Measurements from ENCODE around the gene MTM1. TPM values are rescaled to one million over a fixed set of nuclear protein-coding genes. Genes with fewer than 3 reads are reported as not detected.

MTM1 gene
- polyA plus RNA-seq, 2 donors: 2.6 to 5.0 TPM

- 56 to 61% methylated on average over 2 of the region's 2 CpGs for WGBS, 2 donors
- Histone ChIP-seq H3K27ac (ENCODE audit: low read depth in 2 of 2, low read length in 1 of 2) (no peak overlapping the region), H3K36me3 (ENCODE audit: control insufficient read depth in 2 of 2, insufficient read depth in 2 of 2, low read length in 1 of 2) (no peaks in the 10 kb centered on the region), H3K9me3 (ENCODE audit: control insufficient read depth in 2 of 2, insufficient read depth in 1 of 2, low read depth in 1 of 2, low read length in 1 of 2) (no peaks in the 10 kb centered on the region), H3K27me3 (ENCODE audit: control insufficient read depth in 1 of 2, insufficient read depth in 2 of 2, low read length in 2 of 2) (peaks cover 0 to 5% of the 10 kb centered on the region in 2 donors), H3K4me1 (ENCODE audit: control insufficient read depth in 2 of 2, insufficient read depth in 2 of 2, low read length in 1 of 2) (no peaks in the 10 kb centered on the region), H3K4me3 (ENCODE audit: low read depth in 1 of 2, low read length in 2 of 2) (no peak overlapping the region)
Measured at GRCh38 chrX:150676221-150676620, 107.8 kb downstream of the MTM1 start.

GRCh38 chrX:150680974-150681373 is 112.6 kb downstream of the MTM1 start:
- WGBS, 2 donors: 53 to 56% methylated on average over 7 of the region's 7 CpGs
- Histone ChIP-seq H3K4me3 (ENCODE audit: low read depth in 1 of 2, low read length in 2 of 2) (no peak overlapping the region), H3K4me1 (ENCODE audit: control insufficient read depth in 2 of 2, insufficient read depth in 2 of 2, low read length in 1 of 2) (no peaks in the 10 kb centered on the region), H3K27me3 (ENCODE audit: control insufficient read depth in 1 of 2, insufficient read depth in 2 of 2, low read length in 2 of 2) (no peaks in the 10 kb centered on the region), H3K27ac (ENCODE audit: low read depth in 2 of 2, low read length in 1 of 2) (no peak overlapping the region), H3K9me3 (ENCODE audit: control insufficient read depth in 2 of 2, insufficient read depth in 1 of 2, low read depth in 1 of 2, low read length in 1 of 2) (no peaks in the 10 kb centered on the region), H3K36me3 (ENCODE audit: control insufficient read depth in 2 of 2, insufficient read depth in 2 of 2, low read length in 1 of 2) (no peaks in the 10 kb centered on the region)

GRCh38 chrX:150683112-150683511 is 114.7 kb downstream of the MTM1 start:
- WGBS, 2 donors: 63 to 81% methylated on average over 3 of the region's 3 CpGs
- Histone ChIP-seq H3K27ac (ENCODE audit: low read depth in 2 of 2, low read length in 1 of 2) (no peak overlapping the region), H3K36me3 (ENCODE audit: control insufficient read depth in 2 of 2, insufficient read depth in 2 of 2, low read length in 1 of 2) (no peaks in the 10 kb centered on the region), H3K27me3 (ENCODE audit: control insufficient read depth in 1 of 2, insufficient read depth in 2 of 2, low read length in 2 of 2) (no peaks in the 10 kb centered on the region), H3K9me3 (ENCODE audit: control insufficient read depth in 2 of 2, insufficient read depth in 1 of 2, low read depth in 1 of 2, low read length in 1 of 2) (no peaks in the 10 kb centered on the region), H3K4me3 (ENCODE audit: low read depth in 1 of 2, low read length in 2 of 2) (no peak overlapping the region), H3K4me1 (ENCODE audit: control insufficient read depth in 2 of 2, insufficient read depth in 2 of 2, low read length in 1 of 2) (no peaks in the 10 kb centered on the region)

GRCh38 chrX:150683536-150684146 is 115.2 kb downstream of the MTM1 start:
- 40 to 58% methylated on average over 7 of the region's 7 CpGs for WGBS, 2 donors
- H3K4me3 ChIP-seq (ENCODE audit: low read depth in 1 of 2, low read length in 2 of 2): no peak overlapping the region
- H3K36me3 ChIP-seq (ENCODE audit: control insufficient read depth in 2 of 2, insufficient read depth in 2 of 2, low read length in 1 of 2): no peaks in the 10 kb centered on the region
- H3K27ac ChIP-seq (ENCODE audit: low read depth in 2 of 2, low read length in 1 of 2): no peak overlapping the region
- H3K27me3 ChIP-seq (ENCODE audit: control insufficient read depth in 1 of 2, insufficient read depth in 2 of 2, low read length in 2 of 2): no peaks in the 10 kb centered on the region
- no peaks in the 10 kb centered on the region for H3K4me1 ChIP-seq (ENCODE audit: control insufficient read depth in 2 of 2, insufficient read depth in 2 of 2, low read length in 1 of 2)
- no peaks in the 10 kb centered on the region for H3K9me3 ChIP-seq (ENCODE audit: control insufficient read depth in 2 of 2, insufficient read depth in 1 of 2, low read depth in 1 of 2, low read length in 1 of 2)

GRCh38 chrX:150688911-150689451 is 120.6 kb downstream of the MTM1 start:
- Histone ChIP-seq H3K27me3 (ENCODE audit: control insufficient read depth in 1 of 2, insufficient read depth in 2 of 2, low read length in 2 of 2) (no peaks in the 10 kb centered on the region), H3K4me1 (ENCODE audit: control insufficient read depth in 2 of 2, insufficient read depth in 2 of 2, low read length in 1 of 2) (no peaks in the 10 kb centered on the region), H3K36me3 (ENCODE audit: control insufficient read depth in 2 of 2, insufficient read depth in 2 of 2, low read length in 1 of 2) (no peaks in the 10 kb centered on the region), H3K27ac (ENCODE audit: low read depth in 2 of 2, low read length in 1 of 2) (no peak overlapping the region), H3K4me3 (ENCODE audit: low read depth in 1 of 2, low read length in 2 of 2) (no peak overlapping the region), H3K9me3 (ENCODE audit: control insufficient read depth in 2 of 2, insufficient read depth in 1 of 2, low read depth in 1 of 2, low read length in 1 of 2) (peaks cover 0 to 2% of the 10 kb centered on the region in 2 donors)
- WGBS, 2 donors: 50 to 57% methylated on average over 5 of the region's 5 CpGs

GRCh38 chrX:150690126-150690525 is 121.7 kb downstream of the MTM1 start:
- Histone ChIP-seq H3K9me3 (ENCODE audit: control insufficient read depth in 2 of 2, insufficient read depth in 1 of 2, low read depth in 1 of 2, low read length in 1 of 2) (peaks cover 0 to 2% of the 10 kb centered on the region in 2 donors), H3K4me3 (ENCODE audit: low read depth in 1 of 2, low read length in 2 of 2) (no peak overlapping the region), H3K27ac (ENCODE audit: low read depth in 2 of 2, low read length in 1 of 2) (no peak overlapping the region), H3K36me3 (ENCODE audit: control insufficient read depth in 2 of 2, insufficient read depth in 2 of 2, low read length in 1 of 2) (no peaks in the 10 kb centered on the region), H3K27me3 (ENCODE audit: control insufficient read depth in 1 of 2, insufficient read depth in 2 of 2, low read length in 2 of 2) (no peaks in the 10 kb centered on the region), H3K4me1 (ENCODE audit: control insufficient read depth in 2 of 2, insufficient read depth in 2 of 2, low read length in 1 of 2) (peaks cover 0 to 1% of the 10 kb centered on the region in 2 donors)

- Histone ChIP-seq H3K27ac (ENCODE audit: low read depth in 2 of 2, low read length in 1 of 2) (peak overlapping the region; percentile 43 to 96), H3K36me3 (ENCODE audit: control insufficient read depth in 2 of 2, insufficient read depth in 2 of 2, low read length in 1 of 2) (no peaks in the 10 kb centered on the region), H3K4me3 (ENCODE audit: low read depth in 1 of 2, low read length in 2 of 2) (peak overlapping the region in 1 of 2 donors; percentile 55), H3K9me3 (ENCODE audit: control insufficient read depth in 2 of 2, insufficient read depth in 1 of 2, low read depth in 1 of 2, low read length in 1 of 2) (peaks cover 0 to 2% of the 10 kb centered on the region in 2 donors), H3K4me1 (ENCODE audit: control insufficient read depth in 2 of 2, insufficient read depth in 2 of 2, low read length in 1 of 2) (peaks cover 3 to 8% of the 10 kb centered on the region in 2 donors), H3K27me3 (ENCODE audit: control insufficient read depth in 1 of 2, insufficient read depth in 2 of 2, low read length in 2 of 2) (no peaks in the 10 kb centered on the region)
- WGBS, 2 donors: 53 to 59% methylated on average over 5 of the region's 5 CpGs
Measured at GRCh38 chrX:150692296-150692695, 123.9 kb downstream of the MTM1 start.

- Histone ChIP-seq H3K4me1 (ENCODE audit: control insufficient read depth in 2 of 2, insufficient read depth in 2 of 2, low read length in 1 of 2) (peaks cover 3 to 8% of the 10 kb centered on the region in 2 donors), H3K27me3 (ENCODE audit: control insufficient read depth in 1 of 2, insufficient read depth in 2 of 2, low read length in 2 of 2) (no peaks in the 10 kb centered on the region), H3K36me3 (ENCODE audit: control insufficient read depth in 2 of 2, insufficient read depth in 2 of 2, low read length in 1 of 2) (no peaks in the 10 kb centered on the region), H3K9me3 (ENCODE audit: control insufficient read depth in 2 of 2, insufficient read depth in 1 of 2, low read depth in 1 of 2, low read length in 1 of 2) (peaks cover 0 to 2% of the 10 kb centered on the region in 2 donors), H3K4me3 (ENCODE audit: low read depth in 1 of 2, low read length in 2 of 2) (peak within 1 kb of the TSS; percentile 55 to 57), H3K27ac (ENCODE audit: low read depth in 2 of 2, low read length in 1 of 2) (peak within 1 kb of the TSS; percentile 87 to 96)
- WGBS, 2 donors: 0 to 31% methylated on average over 21 to 92 of the region's 92 CpGs
Measured at GRCh38 chrX:150692831-150693724, 124.7 kb downstream of the MTM1 start, which contains the start of gene MTMR1. Gene MTMR1, plus strand, starts transcription at chrX:150693396. Its CDS starts 135 bp downstream, at chrX:150693531.

GRCh38 chrX:150693725-150694574 is 125.5 kb downstream of the MTM1 start:
- no peaks in the 10 kb centered on the region for H3K36me3 ChIP-seq (ENCODE audit: control insufficient read depth in 2 of 2, insufficient read depth in 2 of 2, low read length in 1 of 2)
- H3K27ac ChIP-seq (ENCODE audit: low read depth in 2 of 2, low read length in 1 of 2): peak overlapping the region; percentile 87 to 96
- H3K4me3 ChIP-seq (ENCODE audit: low read depth in 1 of 2, low read length in 2 of 2): peak overlapping the region; percentile 55 to 57
- peaks cover 0 to 2% of the 10 kb centered on the region in 2 donors for H3K9me3 ChIP-seq (ENCODE audit: control insufficient read depth in 2 of 2, insufficient read depth in 1 of 2, low read depth in 1 of 2, low read length in 1 of 2)
- 1 to 21% methylated on average over 27 to 42 of the region's 42 CpGs for WGBS, 2 donors
- peaks cover 3 to 8% of the 10 kb centered on the region in 2 donors for H3K4me1 ChIP-seq (ENCODE audit: control insufficient read depth in 2 of 2, insufficient read depth in 2 of 2, low read length in 1 of 2)
- no peaks in the 10 kb centered on the region for H3K27me3 ChIP-seq (ENCODE audit: control insufficient read depth in 1 of 2, insufficient read depth in 2 of 2, low read length in 2 of 2)
